H9 (cell line): ENCODE measurements around the gene HSD17B13. TPM values are rescaled to one million over a fixed set of nuclear protein-coding genes. Genes with fewer than 3 reads are reported as not detected.

Experiments used
- DNase-seq: peaks from one replicate; pipeline ENCODE4 v3.0.0-alpha.2; 2017
- H2AFZ ChIP-seq: one replicate; pipeline ENCODE4 v1.6.1; 2013; ENCODE audit warnings: mild to moderate bottlenecking, low read length, control low read depth, moderate library complexity
- H2AK5ac ChIP-seq: 2 replicates; pipeline ENCODE4 v1.6.1; 2013; ENCODE audit warnings: low read length, control low read depth, mixed read lengths; ENCODE audit not compliant: insufficient read length
- H2BK120ac ChIP-seq: one replicate; pipeline ENCODE4 v1.6.1; 2013; ENCODE audit warnings: low read depth, mild to moderate bottlenecking, low read length, control low read depth, inconsistent platforms; ENCODE audit not compliant: poor library complexity, severe bottlenecking
- H2BK12ac ChIP-seq: 2 replicates; pipeline ENCODE4 v1.6.1; 2013; ENCODE audit warnings: low read length, control low read depth, mixed read lengths, low read depth; ENCODE audit not compliant: insufficient read length
- H2BK15ac ChIP-seq: 2 replicates; pipeline ENCODE4 v1.6.1; 2013; ENCODE audit warnings: low read depth, low read length, control low read depth
- H2BK20ac ChIP-seq: one replicate; pipeline ENCODE4 v1.6.1; 2013; ENCODE audit warnings: low read depth, mild to moderate bottlenecking, low read length, control low read depth, inconsistent platforms; ENCODE audit not compliant: poor library complexity, severe bottlenecking
- H2BK5ac ChIP-seq: 2 replicates; pipeline ENCODE4 v1.6.1; 2013; ENCODE audit warnings: low read length, control low read depth, mixed read lengths; ENCODE audit not compliant: insufficient read length
- H3K14ac ChIP-seq: 2 replicates; pipeline ENCODE4 v1.6.1; 2013; ENCODE audit warnings: low read length, control low read depth; ENCODE audit not compliant: insufficient read depth
- H3K18ac ChIP-seq: 2 replicates; pipeline ENCODE4 v1.6.1; 2013; ENCODE audit warnings: low read depth, mild to moderate bottlenecking, mixed read lengths, low read length, control low read depth; ENCODE audit not compliant: insufficient read length
- H3K23ac ChIP-seq: 2 replicates; pipeline ENCODE4 v1.6.1; 2013; ENCODE audit warnings: low read length, control low read depth, mixed read lengths, low read depth; ENCODE audit not compliant: insufficient read length
- H3K23me2 ChIP-seq: 2 replicates; pipeline ENCODE4 v1.6.1; 2013; ENCODE audit warnings: low read depth, mild to moderate bottlenecking, mixed read lengths, low read length, control low read depth; ENCODE audit not compliant: insufficient read length, poor library complexity, severe bottlenecking
- H3K27ac ChIP-seq: 2 replicates; pipeline ENCODE4 v1.5.1; 2013; ENCODE audit warnings: low read length, control low read depth, mixed read lengths, low read depth; ENCODE audit not compliant: insufficient read length
- H3K27me3 ChIP-seq: 2 replicates; pipeline ENCODE4 v1.6.1; 2013; ENCODE audit warnings: low read length, control low read depth, inconsistent platforms; ENCODE audit not compliant: insufficient read depth
- H3K4ac ChIP-seq: 2 replicates; pipeline ENCODE4 v1.6.1; 2013; ENCODE audit warnings: low read depth, mild to moderate bottlenecking, control low read depth, inconsistent platforms, low read length, moderate library complexity
- H3K4me1 ChIP-seq: 2 replicates; pipeline ENCODE4 v1.6.1; 2013; ENCODE audit warnings: low read length, control low read depth, inconsistent platforms; ENCODE audit not compliant: insufficient read depth
- H3K4me2 ChIP-seq: 2 replicates; pipeline ENCODE4 v1.6.1; 2013; ENCODE audit warnings: low read length, control low read depth, mixed read lengths; ENCODE audit not compliant: insufficient read length, insufficient read depth
- H3K56ac ChIP-seq: 2 replicates; pipeline ENCODE4 v1.6.1; 2013; ENCODE audit warnings: low read depth, mild to moderate bottlenecking, mixed read lengths, low read length, control low read depth; ENCODE audit not compliant: insufficient read length
- H3K79me1 ChIP-seq: 2 replicates; pipeline ENCODE4 v1.6.1; 2013; ENCODE audit warnings: low read depth, mild to moderate bottlenecking, moderate library complexity, low read length, control low read depth, inconsistent platforms; ENCODE audit not compliant: insufficient read depth, poor library complexity, severe bottlenecking
- H3K79me2 ChIP-seq: 2 replicates; pipeline ENCODE4 v1.6.1; 2013; ENCODE audit warnings: low read length, control low read depth, inconsistent platforms; ENCODE audit not compliant: insufficient read depth
- H3K9ac ChIP-seq: 2 replicates; pipeline ENCODE4 v1.6.1; 2013; ENCODE audit warnings: low read length, control low read depth, mixed read lengths; ENCODE audit not compliant: insufficient read length; ENCODE audit errors: extremely low read depth
- H3K9me3 ChIP-seq: one replicate; pipeline ENCODE4 v1.6.1; 2013; ENCODE audit warnings: low read depth, low read length, inconsistent platforms; ENCODE audit not compliant: control insufficient read depth
- H3T11ph ChIP-seq: one replicate; pipeline ENCODE4 v1.6.1; 2013; ENCODE audit warnings: mild to moderate bottlenecking, low read length, control low read depth, inconsistent platforms
- H4K20me1 ChIP-seq: one replicate; pipeline ENCODE4 v1.6.1; 2013; ENCODE audit not compliant: control insufficient read depth, insufficient read length, insufficient read depth
- H4K5ac ChIP-seq: 2 replicates; pipeline ENCODE4 v1.6.1; 2013; ENCODE audit warnings: low read depth, mild to moderate bottlenecking, mixed read lengths, low read length, control low read depth; ENCODE audit not compliant: insufficient read length
- H4K8ac ChIP-seq: replicated peaks from 2 replicates; pipeline ENCODE4 v1.6.1; 2013; ENCODE audit warnings: low read length, control low read depth, mixed read lengths, low read depth; ENCODE audit not compliant: insufficient read length
- H4K91ac ChIP-seq: 2 replicates; pipeline ENCODE4 v1.6.1; 2013; ENCODE audit warnings: low read depth, mild to moderate bottlenecking, moderate library complexity, mixed read lengths, low read length, control low read depth; ENCODE audit not compliant: insufficient read length
- H3K27ac Mint-ChIP-seq, 3 experiments: 2 replicates in 2 of 3; 3 replicates in 1 of 3; pipeline ENCODE4 v1.8.0; 2020 to 2021; ENCODE audit warnings: mixed read lengths in 3 of 3, mild to moderate bottlenecking in 1 of 3, moderate library complexity in 1 of 3
- H3K27me3 Mint-ChIP-seq: 2 replicates; pipeline ENCODE4 v1.8.0; 2021; ENCODE audit warnings: low read depth, mild to moderate bottlenecking, moderate library complexity, mixed read lengths
- H3K36me3 Mint-ChIP-seq, 3 experiments: 2 replicates in 2 of 3; 3 replicates in 1 of 3; pipeline ENCODE4 v1.8.0; 2020 to 2021; ENCODE audit warnings: low read depth in 3 of 3, mixed read lengths in 3 of 3; ENCODE audit not compliant: insufficient read depth in 1 of 3
- H3K4me1 Mint-ChIP-seq, 2 experiments: 2 replicates each; pipeline ENCODE4 v1.8.0; 2020; ENCODE audit warnings: mixed read lengths in 2 of 2
- H3K4me3 Mint-ChIP-seq, 2 experiments: 2 replicates in 1 of 2; 3 replicates in 1 of 2; pipeline ENCODE4 v1.8.0; 2020 to 2021; ENCODE audit warnings: mild to moderate bottlenecking in 2 of 2, mixed read lengths in 2 of 2, moderate library complexity in 1 of 2
- H3K9me3 Mint-ChIP-seq, 2 experiments: 2 replicates in 1 of 2; 3 replicates in 1 of 2; pipeline ENCODE4 v1.8.0; 2020; ENCODE audit warnings: mild to moderate bottlenecking in 2 of 2, mixed read lengths in 2 of 2, moderate library complexity in 1 of 2
- WGBS: extraction: QIAGEN DNeasy Blood & Tissue Kit; methylation state at CpG from one replicate; pipeline ENCODE4 v1.1.7; 2013; ENCODE audit warnings: missing lambda C conversion rate, low lambda C conversion rate, mixed read lengths; ENCODE audit not compliant: insufficient read length; ENCODE audit errors: extremely low coverage; 5-methylcytosine and 5-hydroxymethylcytosine counted together
- total RNA-seq: library from RNA; stranded (reverse); gene quantifications from 2 replicates; pipeline ENCODE4 v1.2.1, GENCODE V29; 2021
- TF ChIP-seq, protein P1 (sequence below): fragments of 200-600 bp; sonication (generic); conservative IDR thresholded peaks from 3 replicates; pipeline ENCODE4 v1.8.0; 2021; ENCODE audit warnings: antibody characterized with exemption, mild to moderate bottlenecking

Gene HSD17B13
- total RNA-seq, 1 experiment from 2014 or later: not detected

DNA sequence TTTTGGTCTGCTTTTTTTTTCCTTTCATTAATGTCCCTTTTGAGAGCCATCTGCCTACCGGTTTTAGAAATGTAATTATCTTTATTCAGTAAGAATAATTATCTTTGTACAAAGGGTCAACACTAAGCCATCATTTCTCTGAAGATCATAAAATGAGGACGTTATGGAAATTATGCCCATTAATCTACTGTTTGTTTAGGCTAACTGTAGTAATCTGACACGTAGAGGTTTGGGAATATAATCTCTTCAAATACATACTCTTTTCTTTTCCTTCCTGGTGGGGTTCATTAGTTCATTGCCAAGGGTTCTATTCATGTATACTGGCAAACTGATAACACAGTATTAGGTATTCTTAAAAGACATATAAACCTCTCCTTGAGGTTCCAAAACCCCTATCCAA lies 3.8 kb upstream of the HSD17B13 start:
- Histone ChIP-seq H3K56ac (no peak overlapping the region), H3K79me2 (no peaks in the 10 kb centered on the region), H3K4me1 (no peaks in the 10 kb centered on the region)

More for the DNA sequence above, 3.8 kb upstream of the HSD17B13 start:
- no peaks in the 10 kb centered on the region for H3K9me3 ChIP-seq
- no peak overlapping the region for H2AFZ ChIP-seq
- H3K27me3 ChIP-seq: no peaks in the 10 kb centered on the region
- H3K18ac ChIP-seq: no peak overlapping the region
- no peak overlapping the region for H4K91ac ChIP-seq
- no peak for DNase-seq
- H2BK15ac ChIP-seq: no peak overlapping the region
- no peak overlapping the region for H2BK120ac ChIP-seq
- TF ChIP-seq, protein P1, sequence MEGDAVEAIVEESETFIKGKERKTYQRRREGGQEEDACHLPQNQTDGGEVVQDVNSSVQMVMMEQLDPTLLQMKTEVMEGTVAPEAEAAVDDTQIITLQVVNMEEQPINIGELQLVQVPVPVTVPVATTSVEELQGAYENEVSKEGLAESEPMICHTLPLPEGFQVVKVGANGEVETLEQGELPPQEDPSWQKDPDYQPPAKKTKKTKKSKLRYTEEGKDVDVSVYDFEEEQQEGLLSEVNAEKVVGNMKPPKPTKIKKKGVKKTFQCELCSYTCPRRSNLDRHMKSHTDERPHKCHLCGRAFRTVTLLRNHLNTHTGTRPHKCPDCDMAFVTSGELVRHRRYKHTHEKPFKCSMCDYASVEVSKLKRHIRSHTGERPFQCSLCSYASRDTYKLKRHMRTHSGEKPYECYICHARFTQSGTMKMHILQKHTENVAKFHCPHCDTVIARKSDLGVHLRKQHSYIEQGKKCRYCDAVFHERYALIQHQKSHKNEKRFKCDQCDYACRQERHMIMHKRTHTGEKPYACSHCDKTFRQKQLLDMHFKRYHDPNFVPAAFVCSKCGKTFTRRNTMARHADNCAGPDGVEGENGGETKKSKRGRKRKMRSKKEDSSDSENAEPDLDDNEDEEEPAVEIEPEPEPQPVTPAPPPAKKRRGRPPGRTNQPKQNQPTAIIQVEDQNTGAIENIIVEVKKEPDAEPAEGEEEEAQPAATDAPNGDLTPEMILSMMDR: no peak
- H2BK5ac ChIP-seq: no peak overlapping the region
- H3T11ph ChIP-seq: no peak overlapping the region
- Mint-ChIP-seq H3K4me3 (no peak overlapping the region), H3K4me1 (no peaks in the 10 kb centered on the region), H3K27ac (no peak overlapping the region), H3K9me3 (no peaks in the 10 kb centered on the region), H3K27me3 (no peaks in the 10 kb centered on the region), H3K36me3 (no peaks in the 10 kb centered on the region)
- H3K23ac ChIP-seq: no peak overlapping the region
- H3K23me2 ChIP-seq: no peaks in the 10 kb centered on the region
- no peak overlapping the region for H3K4me2 ChIP-seq
- no CpG with 5 or more reads among the region's 3 CpGs for WGBS
- no peaks in the 10 kb centered on the region for H3K79me1 ChIP-seq
- H4K8ac ChIP-seq: no peak overlapping the region
- no peak overlapping the region for H2BK20ac ChIP-seq
- H4K5ac ChIP-seq: no peak overlapping the region
- H3K9ac ChIP-seq: no peak overlapping the region
- no peak overlapping the region for H3K27ac ChIP-seq
- no peak overlapping the region for H3K14ac ChIP-seq
- no peak overlapping the region for H2AK5ac ChIP-seq
- H4K20me1 ChIP-seq: no peaks in the 10 kb centered on the region
- no peak overlapping the region for H3K4ac ChIP-seq
- no peak overlapping the region for H2BK12ac ChIP-seq
